Measurements from ENCODE around the gene SHROOM2.
"Not testable (repeated sequence)": the region's sequence is repeated elsewhere in the genome, so short reads cannot be mapped to it uniquely, and the experiment has no call there.

SHROOM2 gene

GRCh38 chrX:9759337-9759736 is 26.9 kb upstream of the SHROOM2 start:
- Histone ChIP-seq H3K9me3 (peaks cover 0 to 7% (median 4%) of the 10 kb centered on the region in 3 donors), H3K36me3 (no peaks in the 10 kb centered on the region), H3K27ac (no peak overlapping the region), H3K4me1 (no peaks in the 10 kb centered on the region), H3K27me3 (no peaks in the 10 kb centered on the region), H3K4me3 (no peak overlapping the region)
- intact Hi-C loops (cut with DNase I; ENCODE audit: low total_unique reads): no loop called here
- DNase-seq: no peak
- no peak for TF ChIP-seq CTCF (IDR thresholded peaks at IDR 0.05)

- H3K27ac ChIP-seq: no peak overlapping the region
- no peaks in the 10 kb centered on the region for H3K4me1 ChIP-seq
- no peak for DNase-seq
- intact Hi-C loops (cut with DNase I; ENCODE audit: low total_unique reads): no loop called here
- H3K4me3 ChIP-seq: no peak overlapping the region
- TF ChIP-seq CTCF (IDR thresholded peaks at IDR 0.05): no peak
- H3K27me3 ChIP-seq: peaks cover 0 to 10% of the 10 kb centered on the region in 2 donors
- H3K36me3 ChIP-seq: no peaks in the 10 kb centered on the region
- peaks cover 0 to 4% (median 0%) of the 10 kb centered on the region in 3 donors for H3K9me3 ChIP-seq
These were observed 21.0 kb upstream of the SHROOM2 start for GRCh38 chrX:9765072-9765736.

GRCh38 chrX:9765737-9766097 is 20.5 kb upstream of the SHROOM2 start, which contains the start of gene GPR143:
Gene GPR143 (minus strand): TSS chrX:9765847. CDS start chrX:9765817, 30 bp downstream.
- H3K4me3 ChIP-seq: no peak within 1 kb of the TSS
- peaks cover 0 to 4% (median 0%) of the 10 kb centered on the region in 3 donors for H3K9me3 ChIP-seq
- H3K4me1 ChIP-seq: no peaks in the 10 kb centered on the region
- peaks cover 0 to 10% of the 10 kb centered on the region in 2 donors for H3K27me3 ChIP-seq
- intact Hi-C loops (cut with DNase I; ENCODE audit: low total_unique reads): no loop called here
- no peak for DNase-seq
- H3K36me3 ChIP-seq: no peaks in the 10 kb centered on the region
- TF ChIP-seq CTCF (IDR thresholded peaks at IDR 0.05): no peak
- no peak within 1 kb of the TSS for H3K27ac ChIP-seq

GRCh38 chrX:9767375-9767774 is 18.9 kb upstream of the SHROOM2 start:
- H3K4me1 ChIP-seq: no peaks in the 10 kb centered on the region
- no peaks in the 10 kb centered on the region for H3K36me3 ChIP-seq
- no peak for TF ChIP-seq CTCF (IDR thresholded peaks at IDR 0.05)
- no peaks in the 10 kb centered on the region for H3K9me3 ChIP-seq
- H3K27ac ChIP-seq: no peak overlapping the region
- intact Hi-C loops (cut with DNase I; ENCODE audit: low total_unique reads): no loop called here
- no peak for DNase-seq
- H3K4me3 ChIP-seq: no peak overlapping the region
- H3K27me3 ChIP-seq: peaks cover 0 to 10% of the 10 kb centered on the region in 2 donors

GRCh38 chrX:9768321-9768839 is 17.8 kb upstream of the SHROOM2 start:
- H3K4me1 ChIP-seq; H3K9me3 ChIP-seq; intact Hi-C loops (cut with DNase I; ENCODE audit: low total_unique reads); H3K27ac ChIP-seq; H3K4me3 ChIP-seq; H3K36me3 ChIP-seq; DNase-seq; H3K27me3 ChIP-seq: not testable (repeated sequence)

- no peaks in the 10 kb centered on the region for H3K9me3 ChIP-seq
- no peaks in the 10 kb centered on the region for H3K36me3 ChIP-seq
- intact Hi-C loops (cut with DNase I; ENCODE audit: low total_unique reads): no loop called here
- DNase-seq: no peak
- H3K4me3 ChIP-seq: no peak overlapping the region
- TF ChIP-seq CTCF (IDR thresholded peaks at IDR 0.05): no peak
- H3K27me3 ChIP-seq: peaks cover 0 to 5% of the 10 kb centered on the region in 2 donors
- no peak overlapping the region for H3K27ac ChIP-seq
- no peaks in the 10 kb centered on the region for H3K4me1 ChIP-seq
These were observed 15.9 kb upstream of the SHROOM2 start for GRCh38 chrX:9770319-9770718.
